GM12878 (cell line): ENCODE measurements around the gene SNED1. TPM values are rescaled to one million over a fixed set of nuclear protein-coding genes. Genes with fewer than 3 reads are reported as not detected.

Source experiments
- ATAC-seq: fragments of 200-7000 bp; cut with Tn5 transposase; 3 replicates; pipeline ENCODE4 v1.9.1; 2020; ENCODE audit warnings: mild to moderate bottlenecking, moderate library complexity
- BruUV-seq: library from RNA; stranded (reverse); fragments of 400-500 nt; replicated peaks from 2 replicates; lab custom pipeline; 2021; lab: Mats Ljungman, UMichigan
- CTCF ChIA-PET: fragments of 300-600 bp; sonication (Branson Sonifier 250); formaldehyde crosslinking; extraction: SDS; loops from one replicate; lab custom pipeline; 2021; ENCODE audit warnings: inconsistent platforms; lab: Yijun Ruan, JAX
- POLR2A ChIA-PET: fragments of 350-600 bp; formaldehyde crosslinking; extraction: SDS; loops from one replicate; lab custom pipeline; 2021; ENCODE audit warnings: inconsistent platforms; lab: Charles Lee
- RAD21 ChIA-PET: fragments of 300-600 bp; sonication (Branson Sonifier 250); formaldehyde crosslinking; loops from one replicate; lab custom pipeline; 2023; ENCODE audit warnings: antibody characterized with exemption; ENCODE audit not compliant: unreplicated experiment; lab: Charles Lee
- SMC1A ChIA-PET: fragments of 300-600 bp; sonication (Branson Sonifier 250); formaldehyde crosslinking; loops from one replicate; lab custom pipeline; 2023; ENCODE audit not compliant: unreplicated experiment, uncharacterized antibody; lab: Charles Lee
- DNase-seq: peaks from one replicate; pipeline ENCODE4 v3.0.0-alpha.2; 2011; ENCODE audit warnings: low read depth, low spot score
- FAIRE-seq: peaks from 3 replicates; lab custom pipeline; 2011; peaks lifted over from hg19 to GRCh38; lab: Jason Lieb, UNC
- H2AFZ ChIP-seq: 2 replicates; pipeline ENCODE4 v1.6.0; 2011; ENCODE audit warnings: low read depth, low read length, control low read depth; ENCODE audit not compliant: control insufficient read depth
- H3K27ac ChIP-seq: 2 replicates; pipeline ENCODE4 v1.5.1; 2011; ENCODE audit warnings: control low read depth; ENCODE audit not compliant: control insufficient read depth, insufficient read depth
- H3K27me3 ChIP-seq, 2 experiments: replicated peaks in 1 of 2; 2 replicates each; pipeline versions ENCODE4 v1.6.0 to v1.6.1; 2011; ENCODE audit warnings: low read length in 1 of 2; ENCODE audit not compliant: control insufficient read depth in 2 of 2, insufficient read depth in 2 of 2
- H3K36me3 ChIP-seq, 2 experiments: 2 replicates each; pipeline ENCODE4 v1.5.1; 2011; ENCODE audit warnings: low read length in 1 of 2; ENCODE audit not compliant: control insufficient read depth in 2 of 2, insufficient read depth in 2 of 2
- H3K4me1 ChIP-seq: 2 replicates; pipeline ENCODE4 v1.6.1; 2011; ENCODE audit warnings: mild to moderate bottlenecking, low read length, moderate library complexity, mixed read lengths; ENCODE audit not compliant: control insufficient read depth, insufficient read depth
- H3K4me2 ChIP-seq: 2 replicates; pipeline ENCODE4 v1.6.0; 2011; ENCODE audit warnings: control low read depth; ENCODE audit not compliant: control insufficient read depth, insufficient read depth
- H3K4me3 ChIP-seq: fragments of 200-600 bp; sonication (generic); 2 replicates; pipeline ENCODE4 v1.5.1; 2016
- H3K79me2 ChIP-seq: 2 replicates; pipeline ENCODE4 v1.6.0; 2011; ENCODE audit warnings: low read length; ENCODE audit not compliant: control insufficient read depth, insufficient read depth
- H3K9ac ChIP-seq: 2 replicates; pipeline ENCODE4 v1.8.0; 2011; ENCODE audit warnings: low read length, control low read depth, mixed read lengths; ENCODE audit not compliant: control insufficient read depth, insufficient read depth
- H3K9me3 ChIP-seq: replicated peaks from 3 replicates; pipeline ENCODE4 v1.5.1; 2011; ENCODE audit warnings: mild to moderate bottlenecking, low read length; ENCODE audit not compliant: control insufficient read depth, insufficient read depth
- H4K20me1 ChIP-seq: 2 replicates; pipeline ENCODE4 v1.6.0; 2011; ENCODE audit not compliant: control insufficient read depth, insufficient read depth
- BCL11A ChIP-seq: IDR thresholded peaks from 2 replicates; pipeline ENCODE4 v1.6.1; 2011; ENCODE audit warnings: low read depth, low read length
- CBX5 ChIP-seq: sonication (generic); IDR thresholded peaks from 2 replicates; pipeline ENCODE4 v1.6.1; 2016; ENCODE audit warnings: low read depth, moderate library complexity, mild to moderate bottlenecking, inconsistent platforms
- CREB1 ChIP-seq: IDR thresholded peaks from 2 replicates; pipeline ENCODE4 v1.6.1; 2012; ENCODE audit warnings: low read depth, mild to moderate bottlenecking, inconsistent platforms
- MEF2B ChIP-seq: fragments of 450-650 bp; IDR thresholded peaks from 2 replicates; pipeline ENCODE4 v1.6.1; 2018; ENCODE audit warnings: mild to moderate bottlenecking, moderate library complexity; ENCODE audit not compliant: partially characterized antibody, poor library complexity, severe bottlenecking
- RELA ChIP-seq: fragments of 450-650 bp; IDR thresholded peaks from 2 replicates; pipeline ENCODE4 v1.8.0; 2014; ENCODE audit warnings: borderline replicate concordance; ENCODE audit not compliant: partially characterized antibody
- SMAD5 ChIP-seq: IDR thresholded peaks from 2 replicates; pipeline ENCODE4 v1.6.1; 2016; ENCODE audit warnings: antibody characterized with exemption, low read depth
- SP1 ChIP-seq: IDR thresholded peaks from one replicate; pipeline ENCODE4 v1.6.1; 2011; ENCODE audit warnings: low read depth, low read length
- SPI1 ChIP-seq: IDR thresholded peaks from 2 replicates; pipeline ENCODE4 v1.6.1; 2011; ENCODE audit warnings: low read depth, mild to moderate bottlenecking, low read length, moderate library complexity, borderline replicate concordance; ENCODE audit not compliant: insufficient read depth
- TARDBP ChIP-seq: IDR thresholded peaks from 2 replicates; pipeline ENCODE4 v1.6.1; 2016; ENCODE audit warnings: borderline replicate concordance
- YBX1 ChIP-seq: fragments of 450-650 bp; IDR thresholded peaks from 2 replicates; pipeline ENCODE4 v1.6.1; 2016; ENCODE audit warnings: antibody characterized with exemption
- WGBS: methylation state at CpG from one replicate; pipeline ENCODE4 v1.1.6; 2016; ENCODE audit warnings: low lambda C conversion rate; ENCODE audit not compliant: insufficient replicate concordance, insufficient coverage; ENCODE audit errors: missing lambda C conversion rate; 5-methylcytosine and 5-hydroxymethylcytosine counted together
- in situ Hi-C: fragments of 300-500 bp; cut with MboI; formaldehyde crosslinking; loops from 9 replicates; pipeline ENCODE4 v1.14.3; 2018; ENCODE audit warnings: mixed read lengths
- intact Hi-C: fragments of 100-400 bp; cut with micrococcal nuclease; formaldehyde crosslinking; loops from one replicate; pipeline ENCODE4 v1.14.2; 2022; ENCODE audit not compliant: unreplicated experiment
- polyA plus RNA-seq, 11 experiments: library from polyadenylated mRNA; depleted of rRNA in 4 of 11; unstranded in 6 of 11; stranded (reverse) in 5 of 11; fragments of >200 nt; fragmentation: Nextera tagmentation in 4 of 11; fragmentation: Illumina TruSeq in 1 of 11; extraction: Ambion mirVana in 4 of 11; extraction: Trizol in 1 of 11; gene quantifications; 1 replicate in 1 of 11; 2 replicates in 10 of 11; pipeline versions ENCODE4 v1.2.1 to v1.2.3, GENCODE V29; 2011 to 2016; ENCODE audit warnings: inconsistent platforms in 2 of 11, missing spikeins in 2 of 11, low read depth in 1 of 11
- total RNA-seq, 4 experiments: library from RNA; depleted of rRNA in 3 of 4; stranded (reverse); fragments of >200 nt in 3 of 4; fragmentation: Illumina TruSeq in 1 of 4; extraction: Trizol in 1 of 4; gene quantifications; 2 replicates each; pipeline versions ENCODE4 v1.2.1 to v1.2.3, GENCODE V29; 2013 to 2021

Gene SNED1
- total and polyA plus RNA-seq, 10 of the 15 experiments (the other 5 are each of a cell fraction or from before 2014, with no cell fraction given): 0.05 to 8.4 (median 3.0) TPM

DNA sequence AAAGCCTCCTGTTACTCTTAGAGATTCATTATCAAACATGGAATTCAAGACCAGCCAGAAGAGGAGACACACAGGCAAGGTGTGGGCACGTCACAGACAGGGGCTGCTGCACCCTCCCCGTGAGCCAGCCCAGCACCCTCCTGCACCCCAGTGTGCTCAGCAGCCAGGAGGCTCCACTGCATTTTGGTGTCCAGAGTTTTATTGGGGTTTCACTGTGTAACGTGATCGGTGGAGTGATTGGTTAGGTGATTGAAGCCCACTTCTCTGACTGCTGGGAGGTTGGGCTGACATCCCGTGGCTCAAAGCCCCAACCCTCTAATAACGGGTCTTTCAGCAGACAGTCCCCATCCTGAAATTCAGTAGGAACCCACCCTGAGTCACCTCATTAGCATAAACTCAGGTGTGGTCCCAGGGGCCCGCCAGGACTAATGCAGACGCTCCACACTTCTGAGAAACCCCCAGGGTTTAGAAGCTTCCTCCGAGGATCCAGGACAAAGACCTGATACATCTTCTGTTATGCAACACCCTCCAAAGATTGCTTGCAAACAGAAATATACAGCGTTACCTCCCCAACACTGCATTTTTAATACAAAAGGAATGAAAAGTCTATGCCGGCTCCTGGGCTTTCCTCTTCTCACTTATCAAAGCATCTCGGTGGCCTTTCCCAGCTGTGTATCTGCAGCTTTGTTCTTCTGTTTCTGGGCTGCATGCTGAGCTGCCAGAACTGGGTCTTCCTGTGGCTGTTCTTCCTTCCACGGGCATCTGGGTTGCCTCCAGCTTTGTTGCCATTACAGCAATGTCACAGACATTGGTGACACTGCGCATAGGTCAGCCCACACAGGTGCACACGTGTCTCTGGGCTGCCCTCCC, 43.7 kb upstream of the SNED1 start:
- DNase-seq: no peak

DNA sequence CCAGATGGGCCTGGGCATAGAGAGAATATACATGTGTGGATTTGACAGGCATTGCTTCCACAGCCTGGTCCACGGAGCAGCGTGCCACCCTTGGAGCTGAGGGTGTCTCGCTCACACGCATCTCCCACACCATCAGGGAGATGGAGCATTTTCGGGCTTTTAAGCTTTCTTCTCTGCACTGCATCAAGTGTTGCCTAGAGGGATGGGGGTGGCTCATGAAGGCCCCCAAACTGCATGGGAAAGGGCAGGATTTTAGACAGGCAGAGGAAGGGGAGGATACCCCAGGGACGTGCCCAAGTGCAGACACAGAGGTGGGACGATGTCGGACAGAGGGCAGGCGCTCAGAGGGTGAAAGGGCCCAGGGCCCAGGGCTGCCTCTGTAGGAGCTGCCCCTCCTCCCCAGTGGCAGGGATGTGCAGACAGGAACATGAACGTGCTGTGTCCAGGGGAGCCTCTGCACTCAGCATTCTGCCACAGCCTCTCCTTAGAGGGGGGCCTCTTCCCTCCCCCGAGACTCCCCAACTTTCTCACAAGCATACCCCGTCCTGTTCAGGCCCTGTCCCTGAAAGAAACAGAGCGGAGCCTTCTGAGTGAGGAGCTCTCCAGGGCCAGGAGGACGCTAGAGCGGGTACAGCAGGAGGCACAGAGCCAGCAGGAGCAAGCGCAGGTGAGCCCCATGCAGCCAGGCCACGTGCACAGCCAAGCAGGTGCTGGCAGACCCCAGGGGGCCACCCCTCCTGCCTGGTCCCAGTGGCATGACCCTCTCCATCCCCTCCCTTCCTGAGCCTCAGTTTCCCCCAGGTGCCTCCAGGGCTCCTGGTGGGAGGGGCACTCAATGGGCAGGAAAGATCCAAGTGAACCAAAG, 42.9 kb upstream of the SNED1 start:
- CTCF ChIA-PET: no interaction called here
- H3K36me3 ChIP-seq: no peaks in the 10 kb centered on the region
- FAIRE-seq (no peak), ATAC-seq (no peak), DNase-seq (no peak)
- intact Hi-C loops (no loop called here), in situ Hi-C loops (no loop called here)
- 46% methylated on average over 17 of the region's 17 CpGs for WGBS
- H2AFZ ChIP-seq: no peak overlapping the region
- no peaks in the 10 kb centered on the region for H4K20me1 ChIP-seq
- BruUV-seq: no TSS peak
- SMC1A ChIA-PET: no interaction called here
- H3K27ac ChIP-seq: no peak overlapping the region
- POLR2A ChIA-PET: no interaction called here
- no peaks in the 10 kb centered on the region for H3K79me2 ChIP-seq
- H3K9ac ChIP-seq: no peak overlapping the region
- H3K4me3 ChIP-seq: no peak overlapping the region
- peaks cover 0 to 1% of the 10 kb centered on the region in 2 experiments; a peak in 2 of 4 replicates for H3K27me3 ChIP-seq
- no peaks in the 10 kb centered on the region for H3K9me3 ChIP-seq
- H3K4me2 ChIP-seq: no peak overlapping the region
- TF ChIP-seq CREB1: no peak
- TF ChIP-seq SPI1: no peak
- TF ChIP-seq MEF2B: no peak
- TF ChIP-seq BCL11A: no peak
- TF ChIP-seq SMAD5: no peak
- no peak for TF ChIP-seq YBX1
- TF ChIP-seq CBX5: no peak
- no peak for TF ChIP-seq SP1
- TF ChIP-seq RELA: no peak
- RAD21 ChIA-PET: no interaction called here
- no peaks in the 10 kb centered on the region for H3K4me1 ChIP-seq

More for the DNA sequence above, 43.7 kb upstream of the SNED1 start:
- ATAC-seq: no peak
- no peaks in the 10 kb centered on the region for H3K36me3 ChIP-seq
- no peaks in the 10 kb centered on the region for H3K4me1 ChIP-seq
- no peak overlapping the region for H3K4me2 ChIP-seq
- POLR2A ChIA-PET: no interaction called here
- H3K27ac ChIP-seq: no peak overlapping the region
- H3K9ac ChIP-seq: no peak overlapping the region
- CTCF ChIA-PET: no interaction called here
- no peak for FAIRE-seq
- SMC1A ChIA-PET: no interaction called here
- RAD21 ChIA-PET: no interaction called here
- TF ChIP-seq TARDBP: no peak
- BruUV-seq: no TSS peak
- intact Hi-C loops: no loop called here
- WGBS: 26% methylated on average over 15 of the region's 15 CpGs
- H3K27me3 ChIP-seq: peaks cover 0 to 1% of the 10 kb centered on the region in 2 experiments; a peak in 2 of 4 replicates
- no peaks in the 10 kb centered on the region for H4K20me1 ChIP-seq
- H3K4me3 ChIP-seq: no peak overlapping the region
- H2AFZ ChIP-seq: no peak overlapping the region
- no peaks in the 10 kb centered on the region for H3K79me2 ChIP-seq
- in situ Hi-C loops: no loop called here
- H3K9me3 ChIP-seq: no peaks in the 10 kb centered on the region
